Cardiac fibroblast (primary cell): Measurements from ENCODE around the gene SLC37A2.

Source experiments
- DNase-seq, 2 donors: peaks; one replicate each; pipeline versions ENCODE4 v3.0.0 to v3.0.0-alpha.2; 2010; ENCODE audit warnings: low read depth in 2 of 2
- H3K4me3 ChIP-seq, 2 donors: replicated peaks in 1 of 2; 1 replicate in 1 of 2; 2 replicates in 1 of 2; pipeline ENCODE4 v1.5.1; 2011; ENCODE audit warnings: low read depth in 2 of 2, low read length in 2 of 2, mild to moderate bottlenecking in 2 of 2, moderate library complexity in 1 of 2
- CTCF ChIP-seq: IDR thresholded peaks from one replicate; pipeline ENCODE4 v1.5.1; 2011; ENCODE audit warnings: low read depth, mild to moderate bottlenecking, low read length, inconsistent platforms

SLC37A2 gene

GRCh38 chr11:125117429-125117828 is 54.3 kb downstream of the SLC37A2 start:
- no peak for DNase-seq

GRCh38 chr11:125123194-125123946 is 60.3 kb downstream of the SLC37A2 start:
- no peak for DNase-seq
- H3K4me3 ChIP-seq = no peak overlapping the region
- no peak for TF ChIP-seq CTCF

More at GRCh38 chr11:125117429-125117828, 54.3 kb downstream of the SLC37A2 start:
- TF ChIP-seq CTCF = no peak
- no peak overlapping the region for H3K4me3 ChIP-seq

- DNase-seq = peak; percentile 63 to 72
- peak; percentile 55 for TF ChIP-seq CTCF
Measured at GRCh38 chr11:125123947-125124617, 61.0 kb downstream of the SLC37A2 start.

GRCh38 chr11:125124618-125124992 is 61.5 kb downstream of the SLC37A2 start:
- no peak for TF ChIP-seq CTCF
- H3K4me3 ChIP-seq = no peak overlapping the region
- DNase-seq = no peak

More at GRCh38 chr11:125123947-125124617, 61.0 kb downstream of the SLC37A2 start:
- no peak overlapping the region for H3K4me3 ChIP-seq

- no peak for TF ChIP-seq CTCF
- H3K4me3 ChIP-seq = no peak overlapping the region
- DNase-seq = peak; percentile 41 to 71
Measured at GRCh38 chr11:125128450-125128849, 65.3 kb downstream of the SLC37A2 start.

- DNase-seq = no peak
- no peak overlapping the region for H3K4me3 ChIP-seq
- no peak for TF ChIP-seq CTCF
Measured at GRCh38 chr11:125129316-125129993, 66.3 kb downstream of the SLC37A2 start.
